OCI-LY1 (cell line): Measurements from ENCODE around the gene B4GALT5.
"Not testable (repeated sequence)": the region's sequence is repeated elsewhere in the genome, so short reads cannot be mapped to it uniquely, and the experiment has no call there.

Source experiments
- CTCF ChIP-seq: fragments of 200-600 bp; sonication (generic), shearing (Covaris generic); IDR thresholded peaks from 2 replicates; pipeline ENCODE4 v1.5.1; 2017; ENCODE audit warnings: mild to moderate bottlenecking, antibody characterized with exemption, low read length, moderate library complexity, mixed read lengths
- EZH2 ChIP-seq: fragments of 200-600 bp; sonication (generic), shearing (Covaris generic); IDR thresholded peaks from 2 replicates; pipeline ENCODE4 v1.8.0; 2017; ENCODE audit warnings: borderline replicate concordance, mixed run types, mild to moderate bottlenecking, antibody characterized with exemption, low read length, moderate library complexity, mixed read lengths

GRCh38 chr20:49611539-49612126 is 102.0 kb downstream of the B4GALT5 start:
- not testable (repeated sequence) for TF ChIP-seq CTCF, EZH2
